HG02678 (cell line): ENCODE data around the gene RABEP1.
"Not testable (repeated sequence)": the region's sequence is repeated elsewhere in the genome, so short reads cannot be mapped to it uniquely, and the experiment has no call there.

Experiments used
- ATAC-seq: cut with Tn5 transposase; IDR thresholded peaks from one replicate; pipeline ENCODE4 v1.9.1; 2021; ENCODE audit warnings: mild to moderate bottlenecking, moderate library complexity; ENCODE audit not compliant: unreplicated experiment

The RABEP1 gene

GRCh38 chr17:5281814-5282641, at the start of gene RABEP1:
Gene RABEP1 (plus strand): TSS chr17:5282284. CDS start chr17:5282487, 203 bp downstream.
- peak; percentile 79 for ATAC-seq

- not testable (repeated sequence) for ATAC-seq
Observed at GRCh38 chr17:5233492-5233891, 48.6 kb upstream of the RABEP1 start.

- peak; percentile 66 for ATAC-seq
Observed at GRCh38 chr17:5234645-5235576, 47.2 kb upstream of the RABEP1 start, which contains the start of gene SCIMP. Gene SCIMP (minus strand): TSS chr17:5234860. CDS start chr17:5234755, 105 bp downstream.

- ATAC-seq = no peak
Observed at GRCh38 chr17:5236938-5237540, 45.0 kb upstream of the RABEP1 start.

GRCh38 chr17:5237541-5238016, 44.5 kb upstream of the RABEP1 start:
- no peak for ATAC-seq

GRCh38 chr17:5238333-5238732, 43.8 kb upstream of the RABEP1 start:
- no peak for ATAC-seq

- not testable (repeated sequence) for ATAC-seq
Observed at GRCh38 chr17:5239769-5240168, 42.3 kb upstream of the RABEP1 start.

- peak; percentile 49 for ATAC-seq
Observed at GRCh38 chr17:5241861-5242671, 40.0 kb upstream of the RABEP1 start.

GRCh38 chr17:5247621-5248020, 34.5 kb upstream of the RABEP1 start:
- ATAC-seq = no peak

- ATAC-seq = no peak
Observed at GRCh38 chr17:5248821-5249479, 33.1 kb upstream of the RABEP1 start.

GRCh38 chr17:5249615-5250014, 32.5 kb upstream of the RABEP1 start:
- ATAC-seq = no peak

GRCh38 chr17:5254414-5254813, 27.7 kb upstream of the RABEP1 start:
- ATAC-seq = no peak

- no peak for ATAC-seq
Observed at GRCh38 chr17:5254903-5255521, 27.1 kb upstream of the RABEP1 start.

- no peak for ATAC-seq
Observed at GRCh38 chr17:5257124-5257523, 25.0 kb upstream of the RABEP1 start.

GRCh38 chr17:5260542-5260941, 21.5 kb upstream of the RABEP1 start:
- ATAC-seq = no peak

- no peak for ATAC-seq
Observed at GRCh38 chr17:5262416-5262991, 19.6 kb upstream of the RABEP1 start.

- ATAC-seq = no peak
Observed at GRCh38 chr17:5263441-5263840, 18.6 kb upstream of the RABEP1 start.

- no peak for ATAC-seq
Observed at GRCh38 chr17:5264893-5265292, 17.2 kb upstream of the RABEP1 start.
